DND-41 (cell line): Measurements from ENCODE around the gene ROCK2.

Experiments
- ATAC-seq: fragments of 200-7000 bp; cut with Tn5 transposase; 3 replicates; pipeline ENCODE4 v1.9.1; 2021; ENCODE audit warnings: low read depth; ENCODE audit not compliant: insufficient read depth
- DNase-seq: peaks from one replicate; pipeline ENCODE4 v3.0.0-alpha.2; 2020
- H2AFZ ChIP-seq: 2 replicates; pipeline ENCODE4 v1.6.0; 2012; ENCODE audit warnings: low read depth, low read length
- H3K27ac ChIP-seq: 2 replicates; pipeline ENCODE4 v1.5.1; 2012; ENCODE audit warnings: low read length, inconsistent platforms
- H3K27me3 ChIP-seq: fragments of 200-600 bp; sonication (generic); 2 replicates; pipeline ENCODE4 v1.6.0; 2012; ENCODE audit warnings: low read length, mild to moderate bottlenecking, inconsistent platforms; ENCODE audit not compliant: insufficient read depth, poor library complexity
- H3K36me3 ChIP-seq: 2 replicates; pipeline ENCODE4 v1.5.1; 2012; ENCODE audit warnings: low read length, inconsistent platforms; ENCODE audit not compliant: insufficient read depth
- H3K4me1 ChIP-seq: 2 replicates; pipeline ENCODE4 v1.5.1; 2012; ENCODE audit warnings: mild to moderate bottlenecking, low read length; ENCODE audit not compliant: insufficient read depth
- H3K4me2 ChIP-seq: 2 replicates; pipeline ENCODE4 v1.6.0; 2012; ENCODE audit warnings: mild to moderate bottlenecking, moderate library complexity, low read length, inconsistent platforms; ENCODE audit not compliant: insufficient read depth
- H3K4me3 ChIP-seq, 2 experiments: fragments of 200-600 bp in 1 of 2; shearing (Covaris generic) in 1 of 2; 2 replicates each; pipeline ENCODE4 v1.5.1; 2012 to 2016; ENCODE audit warnings: inconsistent platforms in 2 of 2, low read length in 2 of 2, mild to moderate bottlenecking in 2 of 2, low read depth in 1 of 2, moderate library complexity in 1 of 2
- H3K79me2 ChIP-seq: 2 replicates; pipeline ENCODE4 v1.6.0; 2012; ENCODE audit warnings: low read length, inconsistent platforms; ENCODE audit not compliant: insufficient read depth
- H3K9ac ChIP-seq: 2 replicates; pipeline ENCODE4 v1.6.0; 2012; ENCODE audit warnings: low read depth, mild to moderate bottlenecking, inconsistent platforms, low read length, moderate library complexity
- H3K9me3 ChIP-seq: 2 replicates; pipeline ENCODE4 v1.5.1; 2012; ENCODE audit warnings: low read length, moderate library complexity, mild to moderate bottlenecking, inconsistent platforms; ENCODE audit not compliant: insufficient read depth, severe bottlenecking
- H4K20me1 ChIP-seq: 2 replicates; pipeline ENCODE4 v1.6.0; 2012; ENCODE audit warnings: low read length; ENCODE audit not compliant: insufficient read depth
- EZH2 ChIP-seq: IDR thresholded peaks from 3 replicates; pipeline ENCODE4 v1.6.1; 2012; ENCODE audit warnings: borderline replicate concordance, low read depth, mild to moderate bottlenecking, moderate library complexity, low read length, inconsistent platforms; ENCODE audit not compliant: severe bottlenecking
- TF ChIP-seq, protein P1 (sequence below): IDR thresholded peaks from 2 replicates; pipeline ENCODE4 v1.5.1; 2012; ENCODE audit warnings: borderline replicate concordance, low read length, moderate library complexity, mild to moderate bottlenecking; ENCODE audit not compliant: poor library complexity, severe bottlenecking; ENCODE audit errors: extremely low read depth

The ROCK2 gene

GRCh38 chr2:11260979-11261378 is 83.5 kb downstream of the ROCK2 start:
- no peak for DNase-seq
- ATAC-seq: no peak
- H3K27me3 ChIP-seq: no peaks in the 10 kb centered on the region
- no peak for TF ChIP-seq EZH2
- TF ChIP-seq, protein P1, sequence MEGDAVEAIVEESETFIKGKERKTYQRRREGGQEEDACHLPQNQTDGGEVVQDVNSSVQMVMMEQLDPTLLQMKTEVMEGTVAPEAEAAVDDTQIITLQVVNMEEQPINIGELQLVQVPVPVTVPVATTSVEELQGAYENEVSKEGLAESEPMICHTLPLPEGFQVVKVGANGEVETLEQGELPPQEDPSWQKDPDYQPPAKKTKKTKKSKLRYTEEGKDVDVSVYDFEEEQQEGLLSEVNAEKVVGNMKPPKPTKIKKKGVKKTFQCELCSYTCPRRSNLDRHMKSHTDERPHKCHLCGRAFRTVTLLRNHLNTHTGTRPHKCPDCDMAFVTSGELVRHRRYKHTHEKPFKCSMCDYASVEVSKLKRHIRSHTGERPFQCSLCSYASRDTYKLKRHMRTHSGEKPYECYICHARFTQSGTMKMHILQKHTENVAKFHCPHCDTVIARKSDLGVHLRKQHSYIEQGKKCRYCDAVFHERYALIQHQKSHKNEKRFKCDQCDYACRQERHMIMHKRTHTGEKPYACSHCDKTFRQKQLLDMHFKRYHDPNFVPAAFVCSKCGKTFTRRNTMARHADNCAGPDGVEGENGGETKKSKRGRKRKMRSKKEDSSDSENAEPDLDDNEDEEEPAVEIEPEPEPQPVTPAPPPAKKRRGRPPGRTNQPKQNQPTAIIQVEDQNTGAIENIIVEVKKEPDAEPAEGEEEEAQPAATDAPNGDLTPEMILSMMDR: no peak
- no peak overlapping the region for H3K27ac ChIP-seq
- no peak overlapping the region for H3K4me3 ChIP-seq
- H3K9ac ChIP-seq: no peak overlapping the region
- no peaks in the 10 kb centered on the region for H3K4me1 ChIP-seq
- H2AFZ ChIP-seq: no peak overlapping the region
- no peaks in the 10 kb centered on the region for H3K9me3 ChIP-seq
- no peak overlapping the region for H3K4me2 ChIP-seq
- H3K79me2 ChIP-seq: peaks cover 9% of the 10 kb centered on the region
- no peaks in the 10 kb centered on the region; the same call in 1 of the 2 replicates for H4K20me1 ChIP-seq
- H3K36me3 ChIP-seq: peaks cover 12% of the 10 kb centered on the region

DNA sequence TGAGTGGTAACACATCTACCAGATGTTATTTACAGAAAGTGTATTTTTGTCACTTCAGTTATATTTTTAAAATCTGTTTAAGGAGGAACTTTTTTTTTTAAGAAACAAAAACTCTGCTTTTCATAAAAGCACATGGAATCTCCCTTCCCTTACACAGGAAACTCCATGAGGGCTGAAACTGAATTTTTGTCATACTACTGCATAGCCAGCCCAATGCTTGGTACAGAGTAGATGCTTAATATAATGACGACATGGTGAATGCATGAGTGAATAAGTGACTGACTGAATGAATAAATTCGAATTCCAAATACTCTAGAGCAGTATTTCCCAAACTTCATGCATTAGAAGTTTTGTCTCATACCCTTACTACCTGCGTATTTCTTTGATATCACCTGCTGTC is 86.5 kb downstream of the ROCK2 start:
- Histone ChIP-seq H3K9ac (no peak overlapping the region), H3K36me3 (peaks cover 7% of the 10 kb centered on the region), H3K4me1 (no peaks in the 10 kb centered on the region), H3K4me3 (no peak overlapping the region), H3K27me3 (no peaks in the 10 kb centered on the region), H3K27ac (no peak overlapping the region), H3K79me2 (peaks cover 15% of the 10 kb centered on the region), H4K20me1 (no peaks in the 10 kb centered on the region), H2AFZ (no peak overlapping the region), H3K4me2 (no peak overlapping the region), H3K9me3 (no peaks in the 10 kb centered on the region)
- TF ChIP-seq, protein P1: no peak
- no peak for TF ChIP-seq EZH2
- no peak for ATAC-seq
- no peak for DNase-seq

DNA sequence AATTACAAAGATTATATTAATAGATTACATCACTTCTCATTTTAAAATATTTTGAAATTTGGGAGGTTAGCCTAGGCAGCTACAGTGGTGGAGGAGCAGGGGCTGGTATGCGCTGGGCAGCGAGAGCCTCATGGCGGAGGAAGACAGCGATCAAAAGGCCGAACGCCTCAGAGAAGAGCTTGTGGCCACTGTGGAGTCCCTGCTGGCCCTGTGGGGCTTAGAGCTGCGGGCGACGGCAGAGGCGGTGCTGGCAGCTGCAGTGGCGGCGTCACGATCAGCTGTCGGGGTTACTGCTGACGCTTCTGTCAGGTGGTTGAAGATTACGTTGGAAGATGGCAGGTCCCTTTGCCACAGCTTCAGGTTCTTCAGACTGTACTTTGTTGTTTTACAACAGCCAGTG is 87.4 kb downstream of the ROCK2 start:
- Histone ChIP-seq H3K9me3 (no peaks in the 10 kb centered on the region), H3K27ac (no peak overlapping the region), H2AFZ (no peak overlapping the region), H3K4me3 (no peak overlapping the region), H3K4me1 (no peaks in the 10 kb centered on the region), H4K20me1 (peaks cover 3% of the 10 kb centered on the region; the same call in 1 of the 2 replicates), H3K79me2 (peaks cover 17% of the 10 kb centered on the region), H3K36me3 (peaks cover 7% of the 10 kb centered on the region), H3K4me2 (no peak overlapping the region), H3K9ac (no peak overlapping the region), H3K27me3 (no peaks in the 10 kb centered on the region)
- TF ChIP-seq EZH2: no peak
- TF ChIP-seq, protein P1: no peak
- ATAC-seq: no peak
- DNase-seq: no peak

DNA sequence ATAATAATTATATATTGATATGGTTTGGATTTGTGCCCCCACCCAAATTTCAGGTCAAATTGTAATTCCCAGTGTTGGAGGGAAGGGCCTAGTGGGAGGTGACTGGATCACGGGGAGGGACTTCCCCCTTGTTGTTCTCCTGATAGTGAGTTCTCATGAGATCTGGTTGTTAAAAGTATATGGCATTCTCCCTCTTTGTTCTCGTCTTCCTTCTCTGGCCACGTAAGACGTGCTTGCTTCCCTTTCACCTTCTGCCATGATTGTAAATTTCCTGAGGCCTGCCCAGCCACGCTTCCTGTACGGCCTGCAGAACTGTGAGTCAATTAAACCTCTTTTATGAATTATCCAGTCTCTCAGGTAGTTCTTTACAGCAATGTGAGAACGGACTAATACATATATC is 88.3 kb downstream of the ROCK2 start:
- H3K79me2 ChIP-seq: peaks cover 19% of the 10 kb centered on the region

More for the DNA sequence above, 88.3 kb downstream of the ROCK2 start:
- no peak overlapping the region for H3K4me2 ChIP-seq
- no peak overlapping the region for H3K27ac ChIP-seq
- H3K9me3 ChIP-seq: no peaks in the 10 kb centered on the region
- H3K36me3 ChIP-seq: peaks cover 7% of the 10 kb centered on the region
- no peak overlapping the region for H3K9ac ChIP-seq
- no peak overlapping the region for H2AFZ ChIP-seq
- no peaks in the 10 kb centered on the region for H3K27me3 ChIP-seq
- TF ChIP-seq, protein P1: no peak
- no peak for TF ChIP-seq EZH2
- no peak for DNase-seq
- no peaks in the 10 kb centered on the region for H3K4me1 ChIP-seq
- no peak for ATAC-seq
- H3K4me3 ChIP-seq: no peak overlapping the region
- peaks cover 5% of the 10 kb centered on the region; the same call in 1 of the 2 replicates for H4K20me1 ChIP-seq
